GM10248 (cell line): ENCODE results near the gene CYP2C19.
"Not testable (repeated sequence)": the region's sequence is repeated elsewhere in the genome, so short reads cannot be mapped to it uniquely, and the experiment has no call there.

ENCODE experiments used
- CTCF ChIA-PET: fragments of 300-600 bp; sonication (Branson Sonifier 250); formaldehyde crosslinking; extraction: SDS; loops from one replicate; lab custom pipeline; 2021; ENCODE audit warnings: antibody characterized with exemption; lab: Yijun Ruan, JAX
- POLR2A ChIA-PET: fragments of 350-650 bp; sonication (Branson Sonifier 250); formaldehyde crosslinking; extraction: SDS; loops from one replicate; lab custom pipeline; 2020; ENCODE audit warnings: antibody characterized with exemption; lab: Yijun Ruan, JAX
- DNase-seq: peaks from one replicate; pipeline ENCODE4 v3.0.0; 2012; ENCODE audit errors: extremely low spot score
- TF ChIP-seq, protein P1 (sequence below): IDR thresholded peaks from 2 replicates; pipeline ENCODE4 v1.5.1; 2012; ENCODE audit warnings: mild to moderate bottlenecking, low read depth; ENCODE audit errors: extremely low read depth, missing control alignments, control extremely low read depth

CYP2C19 gene

DNA sequence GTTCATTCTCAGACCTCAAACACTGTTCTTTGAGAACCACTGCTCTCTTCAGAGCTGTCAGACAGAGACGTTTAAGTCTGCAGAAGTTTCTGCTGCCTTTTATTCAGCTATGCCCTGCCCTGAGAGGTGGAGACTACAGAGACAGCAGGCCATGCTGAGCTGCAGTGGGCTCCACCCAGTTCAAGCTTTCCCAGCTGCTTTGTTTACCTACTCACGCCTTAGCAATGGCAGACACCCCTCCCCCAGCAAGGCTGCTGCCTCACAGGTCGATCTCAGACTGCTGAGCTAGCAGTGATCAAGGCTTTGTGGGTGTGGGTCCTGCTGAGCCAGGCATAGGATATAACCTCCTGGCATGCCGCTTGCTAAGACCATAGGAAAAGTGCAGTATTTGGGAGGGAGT, 95.5 kb downstream of the CYP2C19 start:
- ChIA-PET POLR2A (no interaction called here), CTCF (no interaction called here)
- DNase-seq, result no peak
- TF ChIP-seq, protein P1, sequence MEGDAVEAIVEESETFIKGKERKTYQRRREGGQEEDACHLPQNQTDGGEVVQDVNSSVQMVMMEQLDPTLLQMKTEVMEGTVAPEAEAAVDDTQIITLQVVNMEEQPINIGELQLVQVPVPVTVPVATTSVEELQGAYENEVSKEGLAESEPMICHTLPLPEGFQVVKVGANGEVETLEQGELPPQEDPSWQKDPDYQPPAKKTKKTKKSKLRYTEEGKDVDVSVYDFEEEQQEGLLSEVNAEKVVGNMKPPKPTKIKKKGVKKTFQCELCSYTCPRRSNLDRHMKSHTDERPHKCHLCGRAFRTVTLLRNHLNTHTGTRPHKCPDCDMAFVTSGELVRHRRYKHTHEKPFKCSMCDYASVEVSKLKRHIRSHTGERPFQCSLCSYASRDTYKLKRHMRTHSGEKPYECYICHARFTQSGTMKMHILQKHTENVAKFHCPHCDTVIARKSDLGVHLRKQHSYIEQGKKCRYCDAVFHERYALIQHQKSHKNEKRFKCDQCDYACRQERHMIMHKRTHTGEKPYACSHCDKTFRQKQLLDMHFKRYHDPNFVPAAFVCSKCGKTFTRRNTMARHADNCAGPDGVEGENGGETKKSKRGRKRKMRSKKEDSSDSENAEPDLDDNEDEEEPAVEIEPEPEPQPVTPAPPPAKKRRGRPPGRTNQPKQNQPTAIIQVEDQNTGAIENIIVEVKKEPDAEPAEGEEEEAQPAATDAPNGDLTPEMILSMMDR, result no peak

DNA sequence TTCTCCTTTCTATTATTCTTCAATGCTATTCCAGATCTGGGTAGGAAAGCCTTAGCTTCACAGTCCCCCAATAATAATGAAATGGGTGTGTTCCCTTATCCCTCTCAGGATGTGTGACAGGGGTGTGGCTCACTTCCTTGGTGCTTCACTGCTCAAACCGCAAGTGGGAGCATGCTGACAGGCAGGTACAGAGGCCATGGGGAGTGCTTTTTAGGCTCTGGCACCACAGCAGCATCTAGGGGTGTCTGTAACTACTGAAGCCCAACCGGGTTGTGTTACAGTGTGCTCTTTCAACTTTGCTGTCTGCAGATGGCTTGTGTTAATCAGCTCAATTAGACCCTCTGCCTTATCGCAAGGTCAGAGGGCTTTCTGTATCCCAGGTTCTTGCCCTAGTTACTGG, 96.6 kb downstream of the CYP2C19 start:
- POLR2A ChIA-PET, result no interaction called here
- CTCF ChIA-PET, result no interaction called here
- no peak for DNase-seq
- TF ChIP-seq, protein P1, result no peak

DNA sequence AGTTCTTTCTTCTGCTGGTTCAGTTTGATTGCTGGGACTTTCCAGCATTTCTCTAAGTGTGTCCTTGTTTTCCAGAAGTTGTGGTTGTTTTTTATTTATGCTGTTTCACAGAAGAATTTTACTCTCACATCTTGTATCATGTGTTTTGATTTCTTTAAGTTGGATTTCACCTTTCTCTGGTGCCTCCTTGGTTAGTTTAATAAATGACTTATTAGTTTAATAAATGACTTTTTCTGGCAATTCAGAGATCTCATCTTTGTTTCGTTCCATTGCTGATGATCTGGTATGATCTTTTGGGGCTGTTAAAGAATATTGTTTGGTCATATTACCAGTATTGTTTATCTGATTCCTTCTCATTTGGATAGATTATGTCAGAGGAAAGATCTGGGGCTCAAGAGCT, 116.2 kb downstream of the CYP2C19 start:
- no peak for DNase-seq
- POLR2A ChIA-PET, result no interaction called here
- CTCF ChIA-PET, result interaction anchor here (1.5 kb wide), 1 partner anchor 14 kb away, joined by 4 read pairs; no protein-coding TSS in a partner anchor
- TF ChIP-seq, protein P1, result no peak

DNA sequence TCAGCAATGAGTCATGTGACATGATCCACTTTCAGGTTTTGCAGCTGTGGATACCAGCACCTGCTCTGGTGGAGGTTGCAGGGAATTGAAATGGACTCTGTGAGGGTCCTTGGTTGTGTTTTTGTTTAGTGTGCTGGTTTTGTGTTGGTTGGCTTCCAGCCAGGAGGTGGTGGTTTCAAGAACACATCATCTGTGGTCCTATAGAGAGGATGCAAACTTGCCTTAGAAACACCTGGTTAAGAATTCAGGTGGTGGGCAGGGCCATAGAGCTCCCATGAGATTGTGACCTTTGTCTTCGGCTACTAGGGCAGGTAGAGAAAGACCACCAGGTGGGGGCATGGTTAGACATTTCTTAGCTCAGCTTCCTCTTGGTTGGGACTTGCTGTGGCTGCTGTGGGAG, 116.7 kb downstream of the CYP2C19 start:
- ChIA-PET CTCF (interaction anchor here (1.5 kb wide), 1 partner anchor 14 kb away, joined by 4 read pairs; no protein-coding TSS in a partner anchor), POLR2A (no interaction called here)
- DNase-seq, result no peak
- TF ChIP-seq, protein P1, result no peak

DNA sequence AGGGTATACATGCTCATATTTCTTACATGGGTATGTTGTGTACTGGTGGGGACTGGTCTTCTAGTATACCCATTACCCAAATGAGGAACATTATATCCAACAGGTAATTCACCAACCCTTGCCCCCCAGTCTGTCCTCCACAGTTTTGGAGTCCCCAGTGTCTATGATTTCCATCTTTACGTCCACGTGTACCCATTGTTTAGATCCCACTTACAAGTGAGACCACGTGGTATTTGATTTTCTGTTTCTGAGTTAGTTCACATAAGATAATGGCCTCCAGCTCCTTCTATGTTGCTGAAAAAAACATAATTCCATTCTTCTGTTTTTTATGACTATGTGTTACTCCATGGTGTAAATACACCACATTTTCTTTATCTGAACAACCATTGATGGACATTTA, 126.6 kb downstream of the CYP2C19 start:
- no peak for DNase-seq
- ChIA-PET CTCF (no interaction called here), POLR2A (no interaction called here)
- TF ChIP-seq, protein P1, result no peak

DNA sequence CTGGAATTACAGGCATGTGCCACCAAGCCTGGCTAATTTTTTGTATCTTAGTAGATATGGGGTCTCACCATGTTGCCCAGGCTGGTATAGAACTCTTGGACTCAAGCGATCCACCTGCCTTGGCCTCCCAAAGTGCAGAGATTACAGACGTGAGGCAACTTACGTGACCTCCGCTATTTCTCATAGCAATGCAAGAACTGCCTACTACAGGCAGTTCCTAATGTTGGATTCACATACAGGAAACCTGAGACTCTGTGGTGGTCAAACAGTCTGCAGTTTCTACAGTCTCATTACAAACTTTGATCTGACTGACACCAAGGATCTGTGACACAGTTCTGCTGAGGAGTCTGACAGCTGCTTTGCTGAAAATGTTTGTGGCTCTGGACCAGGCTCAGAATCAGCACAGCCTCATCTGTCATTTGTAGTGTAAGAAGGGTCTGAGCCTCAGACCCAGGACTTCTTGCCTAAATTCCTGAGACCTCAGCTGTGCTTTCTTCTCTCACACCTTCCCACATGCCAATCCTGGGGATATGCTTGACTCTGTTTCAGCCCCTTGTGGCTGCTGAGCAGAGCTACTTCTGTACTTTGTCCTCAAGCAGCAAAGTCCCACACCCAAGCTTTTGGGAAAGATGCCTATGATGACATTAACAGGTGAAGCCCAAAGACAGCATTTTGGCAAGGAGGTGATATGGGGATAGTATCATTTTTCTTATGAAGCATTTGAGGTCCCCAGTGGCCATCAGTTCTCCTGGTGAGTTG, 128.0 kb downstream of the CYP2C19 start:
- DNase-seq, result no peak
- TF ChIP-seq, protein P1, result no peak
- CTCF ChIA-PET, result no interaction called here
- POLR2A ChIA-PET, result no interaction called here

DNA sequence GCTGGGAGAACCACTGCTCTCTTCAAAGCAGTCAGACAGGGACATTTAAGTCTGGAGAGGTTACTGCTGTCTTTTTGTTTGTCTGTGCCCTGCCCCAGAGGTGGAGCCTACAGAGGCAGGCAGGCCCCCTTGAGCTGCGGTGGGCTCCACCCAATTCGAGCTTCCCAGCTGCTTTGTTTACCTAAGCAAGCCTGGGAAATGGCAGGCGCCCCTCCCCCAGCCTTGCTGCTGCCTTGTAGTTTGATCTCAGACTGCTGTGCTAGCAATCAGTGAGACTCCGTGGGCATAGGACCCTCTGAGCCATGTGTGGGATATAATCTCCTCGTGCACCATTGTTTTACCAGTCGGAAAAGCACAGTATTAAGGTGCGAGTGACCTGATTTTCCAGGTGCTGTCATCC, 135.9 kb downstream of the CYP2C19 start:
- POLR2A ChIA-PET, DNase-seq, CTCF ChIA-PET: not testable (repeated sequence)
